ENCODE results near the gene ZC3HAV1.

- TF ChIP-seq POLR2A (IDR thresholded peaks at IDR 0.05; ENCODE audit: low read length) (no peak), GATA1 (IDR thresholded peaks at IDR 0.05; ENCODE audit: low read depth, low read length) (no peak)
These were observed 7.5 kb upstream of the ZC3HAV1 start for GRCh38 chr7:139116999-139117398.
